Erythroblast (primary cell): ENCODE data around the gene AANAT.
"Not testable (repeated sequence)": the region's sequence is repeated elsewhere in the genome, so short reads cannot be mapped to it uniquely, and the experiment has no call there.

ENCODE experiments used
- GATA1 ChIP-seq: IDR thresholded peaks from 2 replicates; pipeline ENCODE4 v1.6.1; 2011; ENCODE audit warnings: low read depth, mild to moderate bottlenecking, control low read depth, low read length, moderate library complexity
- POLR2A ChIP-seq: IDR thresholded peaks from 2 replicates; pipeline ENCODE4 v1.6.1; 2011; ENCODE audit warnings: mild to moderate bottlenecking, low read length

GRCh38 chr17:76508472-76509063 is 41.2 kb downstream of the AANAT start:
- not testable (repeated sequence) for TF ChIP-seq POLR2A, GATA1
